Measurements from ENCODE around the gene ATG4B.

DNA sequence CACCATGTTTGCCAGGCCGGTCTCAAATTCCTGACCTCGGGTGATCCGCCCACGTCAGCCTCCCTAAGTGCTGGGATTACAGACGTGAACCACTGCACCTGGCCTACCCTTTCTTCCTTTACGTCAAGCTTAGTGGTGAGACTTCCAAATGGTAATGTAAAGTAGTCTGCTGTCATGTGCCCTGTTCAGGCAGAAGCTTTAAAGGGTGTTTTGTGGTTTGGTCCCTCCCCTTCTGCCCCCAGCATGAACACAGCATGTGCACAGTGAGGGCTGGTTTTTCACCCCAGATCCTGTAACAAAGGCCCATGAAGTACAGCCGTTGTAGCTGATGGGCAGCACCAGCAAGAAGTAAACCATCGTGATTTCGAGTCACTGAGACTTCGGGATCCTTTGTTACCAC is 51.8 kb downstream of the ATG4B start:
- TF ChIP-seq, protein P1, sequence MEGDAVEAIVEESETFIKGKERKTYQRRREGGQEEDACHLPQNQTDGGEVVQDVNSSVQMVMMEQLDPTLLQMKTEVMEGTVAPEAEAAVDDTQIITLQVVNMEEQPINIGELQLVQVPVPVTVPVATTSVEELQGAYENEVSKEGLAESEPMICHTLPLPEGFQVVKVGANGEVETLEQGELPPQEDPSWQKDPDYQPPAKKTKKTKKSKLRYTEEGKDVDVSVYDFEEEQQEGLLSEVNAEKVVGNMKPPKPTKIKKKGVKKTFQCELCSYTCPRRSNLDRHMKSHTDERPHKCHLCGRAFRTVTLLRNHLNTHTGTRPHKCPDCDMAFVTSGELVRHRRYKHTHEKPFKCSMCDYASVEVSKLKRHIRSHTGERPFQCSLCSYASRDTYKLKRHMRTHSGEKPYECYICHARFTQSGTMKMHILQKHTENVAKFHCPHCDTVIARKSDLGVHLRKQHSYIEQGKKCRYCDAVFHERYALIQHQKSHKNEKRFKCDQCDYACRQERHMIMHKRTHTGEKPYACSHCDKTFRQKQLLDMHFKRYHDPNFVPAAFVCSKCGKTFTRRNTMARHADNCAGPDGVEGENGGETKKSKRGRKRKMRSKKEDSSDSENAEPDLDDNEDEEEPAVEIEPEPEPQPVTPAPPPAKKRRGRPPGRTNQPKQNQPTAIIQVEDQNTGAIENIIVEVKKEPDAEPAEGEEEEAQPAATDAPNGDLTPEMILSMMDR (IDR thresholded peaks at IDR 0.05), result no peak
- TF ChIP-seq EZH2 (IDR thresholded peaks at IDR 0.05), result no peak
